K562 (cell line): ENCODE data around the gene PPP6R1. TPM values are rescaled to one million over a fixed set of nuclear protein-coding genes. Genes with fewer than 3 reads are reported as not detected.
A peak's percentile ranks its signal among the peaks of the same experiment; 100 is the strongest.

ENCODE experiments used
- ARID4B ChIP-seq: sonication (generic); formaldehyde crosslinking; IDR thresholded peaks from 2 replicates; pipeline ENCODE4 v1.8.0; 2022; ENCODE audit warnings: mild to moderate bottlenecking, missing genetic modification reagents
- ATF1 ChIP-seq, 2 experiments: fragments of 450-650 bp in 1 of 2; IDR thresholded peaks; 2 replicates each; pipeline ENCODE4 v1.6.1; 2016; ENCODE audit warnings: missing compliant biosample characterization in 1 of 2, missing genetic modification characterization in 1 of 2
- BCL6 ChIP-seq: fragments of 250-450 bp; sonication (Bioruptor Pico); IDR thresholded peaks from 2 replicates; pipeline ENCODE4 v1.4.0; 2020
- CREBBP ChIP-seq: IDR thresholded peaks from one replicate; pipeline ENCODE4 v1.6.1; 2012; ENCODE audit warnings: low read depth, mild to moderate bottlenecking, control low read depth, inconsistent platforms, low read length
- ELK3 ChIP-seq: fragments of 450-650 bp; formaldehyde crosslinking; IDR thresholded peaks from 2 replicates; pipeline ENCODE4 v1.4.0; 2020; ENCODE audit warnings: mild to moderate bottlenecking
- FUS ChIP-seq: fragments of 200-400 bp; formaldehyde crosslinking; optimal IDR thresholded peaks from 2 replicates; pipeline ENCODE3; 2017; ENCODE audit warnings: low read depth, low read length
- GTF2E2 ChIP-seq: fragments of 200-800 bp; sonication (Bioruptor generic); IDR thresholded peaks from 2 replicates; pipeline ENCODE4 v1.6.1; 2016; ENCODE audit warnings: missing genetic modification characterization, missing compliant biosample characterization
- HMBOX1 ChIP-seq: sonication (generic); IDR thresholded peaks from 2 replicates; pipeline ENCODE4 v1.6.1; 2016
- LARP7 ChIP-seq: fragments of 450-650 bp; IDR thresholded peaks from 2 replicates; pipeline ENCODE4 v1.6.1; 2016
- MXI1 ChIP-seq: IDR thresholded peaks from 2 replicates; pipeline ENCODE4 v1.6.1; 2011; ENCODE audit warnings: low read depth, mild to moderate bottlenecking, improper control_type of control experiment, low read length
- RBM15 ChIP-seq: fragments of 200-400 bp; formaldehyde crosslinking; IDR thresholded peaks from 2 replicates; pipeline ENCODE4 v1.6.1; 2018; ENCODE audit warnings: mild to moderate bottlenecking, low read length, moderate library complexity; ENCODE audit not compliant: insufficient read depth
- RBM17 ChIP-seq: fragments of 200-400 bp; formaldehyde crosslinking; IDR thresholded peaks from 2 replicates; pipeline ENCODE4 v1.6.1; 2017; ENCODE audit warnings: low read depth, mild to moderate bottlenecking, low read length, borderline replicate concordance
- RBM39 ChIP-seq: fragments of 200-400 bp; formaldehyde crosslinking; optimal IDR thresholded peaks from 2 replicates; pipeline ENCODE3; 2018; ENCODE audit warnings: low read depth, low read length
- RUNX1 ChIP-seq: sonication (generic); IDR thresholded peaks from 2 replicates; pipeline ENCODE4 v1.6.1; 2016; ENCODE audit warnings: antibody characterized with exemption, low read depth
- SLC30A9 ChIP-seq: fragments of 250-450 bp; sonication (Bioruptor Pico); IDR thresholded peaks from 2 replicates; pipeline ENCODE4 v1.8.0; 2022; ENCODE audit warnings: mild to moderate bottlenecking, moderate library complexity
- ZC3H8 ChIP-seq: fragments of 450-650 bp; IDR thresholded peaks from 2 replicates; pipeline ENCODE4 v1.6.1; 2017
- ZNF239 ChIP-seq: fragments of 250-450 bp; sonication (Bioruptor Pico); IDR thresholded peaks from 2 replicates; pipeline ENCODE4 v1.4.0; 2020; ENCODE audit warnings: mild to moderate bottlenecking
- ZNF280A ChIP-seq: fragments of 450-650 bp; IDR thresholded peaks from 2 replicates; pipeline ENCODE4 v1.6.1; 2018; ENCODE audit warnings: mild to moderate bottlenecking, low read depth; ENCODE audit not compliant: partially characterized antibody
- ZNF436 ChIP-seq: fragments of 250-450, 450-650 bp; sonication (Bioruptor Pico); formaldehyde crosslinking; IDR thresholded peaks from 2 replicates; pipeline ENCODE4 v1.7.0; 2020; ENCODE audit warnings: mild to moderate bottlenecking
- ZNF589 ChIP-seq: fragments of 200-800 bp; sonication (Bioruptor generic); IDR thresholded peaks from 2 replicates; pipeline ENCODE4 v1.6.1; 2016; ENCODE audit warnings: low read depth, missing genetic modification characterization, missing compliant biosample characterization
- polyA plus RNA-seq, 8 experiments: library from polyadenylated mRNA; depleted of rRNA in 4 of 8; stranded (reverse) in 5 of 8; unstranded in 3 of 8; fragments of >200 nt; fragmentation: Nextera tagmentation in 2 of 8; fragmentation: Illumina TruSeq in 1 of 8; extraction: Ambion mirVana in 2 of 8; extraction: Trizol in 1 of 8; gene quantifications; 2 replicates each; pipeline versions ENCODE4 v1.2.1 to v1.2.3, GENCODE V29; 2011 to 2014; ENCODE audit warnings: inconsistent platforms in 1 of 8, missing spikeins in 1 of 8
- total RNA-seq, 7 experiments: library from RNA; depleted of rRNA in 6 of 7; stranded (reverse); fragments of >200 nt in 6 of 7; fragmentation: Illumina TruSeq in 2 of 7; extraction: Trizol in 2 of 7; gene quantifications; 2 replicates each; pipeline versions ENCODE4 v1.2.1 to v1.2.3, GENCODE V29; 2011 to 2021; ENCODE audit warnings: low replicate concordance in 1 of 7

PPP6R1 gene
- total and polyA plus RNA-seq, 9 of the 15 experiments (the other 6 are each of a cell fraction or from before 2014, with no cell fraction given): 0.48 to 135 (median 37.2) TPM

- TF ChIP-seq ARID4B (CRISPR knock-in tag) (peak; percentile 99), ZNF589 (CRISPR knock-in tag) (no peak), ZNF436 (CRISPR knock-in tag) (no peak), BCL6 (CRISPR knock-in tag) (no peak), RBM17 (no peak), CREBBP (no peak), HMBOX1 (no peak), RBM39 (no peak), RBM15 (no peak), MXI1 (peak; percentile 97), ZNF280A (no peak), ZNF239 (CRISPR knock-in tag) (no peak), RUNX1 (no peak), GTF2E2 (no peak), FUS (no peak), ZC3H8 (no peak), LARP7 (0 out of 2 replicates have a peak, but pooled peaks have one; percentile 36), SLC30A9 (CRISPR knock-in tag) (no peak), ELK3 (CRISPR knock-in tag) (no peak), ATF1 (CRISPR knock-in tag; IDR thresholded peaks at IDR 0.05) (no peak), ATF1 (tag; IDR thresholded peaks at IDR 0.05) (peak; percentile 97)
Measured at GRCh38 chr19:55279770-55280643, 21.2 kb upstream of the PPP6R1 start, which contains the start of gene HSPBP1 (continued).
